Keratinocyte (primary cell): ENCODE results near the gene MRGPRX4. TPM values are rescaled to one million over a fixed set of nuclear protein-coding genes. Genes with fewer than 3 reads are reported as not detected.
"Not testable (repeated sequence)": the region's sequence is repeated elsewhere in the genome, so short reads cannot be mapped to it uniquely, and the experiment has no call there.

ENCODE experiments used
- DNase-seq: peaks from one replicate; pipeline ENCODE4 v3.0.0-alpha.2; 2011; ENCODE audit warnings: low read depth, missing footprints, low spot score
- FAIRE-seq: peaks from 2 replicates; lab custom pipeline; 2011; peaks lifted over from hg19 to GRCh38; lab: Jason Lieb, UNC
- H2AFZ ChIP-seq: 2 replicates; pipeline ENCODE4 v1.6.0; 2012; ENCODE audit warnings: low read length, control low read depth, inconsistent platforms; ENCODE audit not compliant: control insufficient read depth
- H3K27ac ChIP-seq: 2 replicates; pipeline ENCODE4 v1.5.1; 2011; ENCODE audit warnings: low read length; ENCODE audit not compliant: control insufficient read depth, insufficient read depth
- H3K27me3 ChIP-seq: 3 replicates; pipeline ENCODE4 v1.6.0; 2011; ENCODE audit warnings: low read length; ENCODE audit not compliant: control insufficient read depth, insufficient read depth; ENCODE audit errors: extremely low read depth
- H3K36me3 ChIP-seq, 2 experiments: 2 replicates in 1 of 2; 3 replicates in 1 of 2; pipeline ENCODE4 v1.5.1; 2011; ENCODE audit warnings: low read length in 2 of 2, mild to moderate bottlenecking in 1 of 2; ENCODE audit not compliant: control insufficient read depth in 2 of 2, insufficient read depth in 2 of 2; ENCODE audit errors: extremely low read depth in 1 of 2
- H3K4me1 ChIP-seq: 3 replicates; pipeline ENCODE4 v1.5.1; 2011; ENCODE audit warnings: low read length; ENCODE audit not compliant: control insufficient read depth, insufficient read depth; ENCODE audit errors: extremely low read depth
- H3K4me2 ChIP-seq: 3 replicates; pipeline ENCODE4 v1.6.0; 2011; ENCODE audit warnings: low read depth, low read length; ENCODE audit not compliant: control insufficient read depth, insufficient read depth; ENCODE audit errors: extremely low read depth
- H3K4me3 ChIP-seq, 3 experiments: fragments of 200-600 bp in 1 of 3; sonication (generic) in 1 of 3; 2 replicates in 2 of 3; 3 replicates in 1 of 3; pipeline ENCODE4 v1.5.1; 2011 to 2016; ENCODE audit warnings: low read length in 3 of 3, mild to moderate bottlenecking in 3 of 3, control low read depth in 2 of 3, inconsistent platforms in 1 of 3, low read depth in 1 of 3, mixed read lengths in 1 of 3, mixed run types in 1 of 3, moderate library complexity in 1 of 3; ENCODE audit not compliant: control insufficient read depth in 2 of 3, insufficient read depth in 2 of 3; ENCODE audit errors: extremely low read depth in 1 of 3
- H3K79me2 ChIP-seq: 2 replicates; pipeline ENCODE4 v1.6.0; 2012; ENCODE audit warnings: low read length; ENCODE audit not compliant: control insufficient read depth, insufficient read depth
- H3K9ac ChIP-seq: 3 replicates; pipeline ENCODE4 v1.6.0; 2011; ENCODE audit warnings: low read length; ENCODE audit not compliant: control insufficient read depth, insufficient read depth; ENCODE audit errors: extremely low read depth
- H3K9me1 ChIP-seq: 3 replicates; pipeline ENCODE4 v1.6.0; 2011; ENCODE audit warnings: low read length; ENCODE audit not compliant: control insufficient read depth, insufficient read depth; ENCODE audit errors: extremely low read depth
- H3K9me3 ChIP-seq: 2 replicates; pipeline ENCODE4 v1.5.1; 2012; ENCODE audit warnings: low read depth, low read length; ENCODE audit not compliant: control insufficient read depth
- H4K20me1 ChIP-seq: 3 replicates; pipeline ENCODE4 v1.6.0; 2011; ENCODE audit warnings: low read length; ENCODE audit not compliant: control insufficient read depth, insufficient read depth; ENCODE audit errors: extremely low read depth
- EZH2 ChIP-seq: IDR thresholded peaks from one replicate; pipeline ENCODE4 v1.6.1; 2012; ENCODE audit warnings: inconsistent platforms, mild to moderate bottlenecking, low read length, moderate library complexity
- dilution Hi-C: fragments of 300-500 bp; cut with MboI; formaldehyde crosslinking; loops from one replicate; pipeline ENCODE4 v1.7.0; 2020; ENCODE audit warnings: low sequenced_read_pairs; ENCODE audit not compliant: extremely low pct_ligation_motif_present
- polyA plus RNA-seq, 5 experiments: library from polyadenylated mRNA; depleted of rRNA in 3 of 5; stranded (reverse) in 3 of 5; stranded (forward) in 1 of 5; unstranded in 1 of 5; fragments of >200 nt; gene quantifications; 1 replicate in 1 of 5; 2 replicates in 3 of 5; 3 replicates in 1 of 5; pipeline versions ENCODE4 v1.2.1 to v1.2.3, GENCODE V29; 2011 to 2012; ENCODE audit warnings: missing spikeins in 2 of 5, low read depth in 1 of 5, low replicate concordance in 1 of 5
- TF ChIP-seq, protein P1 (sequence below), 3 experiments: IDR thresholded peaks in 1 of 3; conservative IDR thresholded peaks in 1 of 3; optimal IDR thresholded peaks in 1 of 3; 2 replicates in 2 of 3; 3 replicates in 1 of 3; pipeline versions ENCODE3 to v1.5.1; 2011; ENCODE audit warnings: low read length in 3 of 3, mild to moderate bottlenecking in 3 of 3, moderate library complexity in 2 of 3, control low read depth in 1 of 3, inconsistent platforms in 1 of 3; ENCODE audit not compliant: insufficient read depth in 2 of 3; ENCODE audit errors: extremely low read depth in 1 of 3

MRGPRX4 gene
- polyA plus RNA-seq, 1 donor (not counting 4 experiments of a cell fraction or from before 2014, with no cell fraction given), result 0.05 TPM

GRCh38 chr11:18196532-18196931, 23.9 kb downstream of the MRGPRX4 start:
- H3K9me3 ChIP-seq, result no peaks in the 10 kb centered on the region
- no peaks in the 10 kb centered on the region for H3K79me2 ChIP-seq
- H3K27ac ChIP-seq, result no peak overlapping the region
- no peak overlapping the region for H3K4me2 ChIP-seq
- TF ChIP-seq, protein P1, sequence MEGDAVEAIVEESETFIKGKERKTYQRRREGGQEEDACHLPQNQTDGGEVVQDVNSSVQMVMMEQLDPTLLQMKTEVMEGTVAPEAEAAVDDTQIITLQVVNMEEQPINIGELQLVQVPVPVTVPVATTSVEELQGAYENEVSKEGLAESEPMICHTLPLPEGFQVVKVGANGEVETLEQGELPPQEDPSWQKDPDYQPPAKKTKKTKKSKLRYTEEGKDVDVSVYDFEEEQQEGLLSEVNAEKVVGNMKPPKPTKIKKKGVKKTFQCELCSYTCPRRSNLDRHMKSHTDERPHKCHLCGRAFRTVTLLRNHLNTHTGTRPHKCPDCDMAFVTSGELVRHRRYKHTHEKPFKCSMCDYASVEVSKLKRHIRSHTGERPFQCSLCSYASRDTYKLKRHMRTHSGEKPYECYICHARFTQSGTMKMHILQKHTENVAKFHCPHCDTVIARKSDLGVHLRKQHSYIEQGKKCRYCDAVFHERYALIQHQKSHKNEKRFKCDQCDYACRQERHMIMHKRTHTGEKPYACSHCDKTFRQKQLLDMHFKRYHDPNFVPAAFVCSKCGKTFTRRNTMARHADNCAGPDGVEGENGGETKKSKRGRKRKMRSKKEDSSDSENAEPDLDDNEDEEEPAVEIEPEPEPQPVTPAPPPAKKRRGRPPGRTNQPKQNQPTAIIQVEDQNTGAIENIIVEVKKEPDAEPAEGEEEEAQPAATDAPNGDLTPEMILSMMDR (optimal IDR thresholded peaks at IDR 0.05 in 1 of 3, IDR thresholded peaks at IDR 0.05 in 1 of 3, conservative IDR thresholded peaks at IDR 0.05 in 1 of 3; ENCODE audit: extremely low read depth in 1 of 3, insufficient read depth in 2 of 3, low read length in 3 of 3), result no peak
- TF ChIP-seq EZH2, result no peak
- H3K9ac ChIP-seq, result no peak overlapping the region
- H3K9me1 ChIP-seq, result no peaks in the 10 kb centered on the region
- no peaks in the 10 kb centered on the region for H3K36me3 ChIP-seq
- H3K4me3 ChIP-seq, result no peak overlapping the region
- no peak for DNase-seq
- H4K20me1 ChIP-seq, result no peaks in the 10 kb centered on the region
- no peak for FAIRE-seq
- peaks cover 13% of the 10 kb centered on the region for H3K27me3 ChIP-seq
- no peak overlapping the region for H2AFZ ChIP-seq
- dilution Hi-C loops, result no loop called here
- no peaks in the 10 kb centered on the region for H3K4me1 ChIP-seq

DNA sequence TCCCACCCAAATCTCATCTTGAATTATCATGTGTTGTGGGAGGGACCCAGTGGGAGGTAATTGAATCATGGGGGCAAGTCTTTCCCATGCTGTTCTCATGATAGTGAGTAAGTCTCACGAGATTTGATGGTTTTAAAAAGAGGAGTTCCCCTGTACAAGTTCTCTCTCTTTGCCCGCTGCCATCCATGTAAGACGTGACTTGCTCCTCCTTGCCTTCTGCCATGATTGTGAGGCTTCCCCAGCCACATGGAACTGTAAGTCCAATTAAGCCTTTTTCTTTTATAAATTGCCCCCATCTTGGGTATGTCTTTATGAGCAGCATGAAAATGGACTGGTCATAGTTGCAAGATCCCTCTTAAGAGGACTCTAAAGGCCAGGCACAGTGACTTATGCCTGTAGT, 25.1 kb downstream of the MRGPRX4 start:
- not testable (repeated sequence) for H3K27ac ChIP-seq

GRCh38 chr11:18203723-18204122, 31.1 kb downstream of the MRGPRX4 start:
- Histone ChIP-seq H3K4me3 (no peak overlapping the region), H3K4me2 (no peak overlapping the region), H4K20me1 (no peaks in the 10 kb centered on the region), H3K4me1 (no peaks in the 10 kb centered on the region), H3K79me2 (no peaks in the 10 kb centered on the region), H3K36me3 (no peaks in the 10 kb centered on the region), H3K9ac (no peak overlapping the region), H3K9me1 (no peaks in the 10 kb centered on the region), H3K27ac (no peak overlapping the region), H3K27me3 (peaks cover 2% of the 10 kb centered on the region), H2AFZ (no peak overlapping the region), H3K9me3 (no peaks in the 10 kb centered on the region)
- TF ChIP-seq, protein P1 (optimal IDR thresholded peaks at IDR 0.05 in 1 of 3, IDR thresholded peaks at IDR 0.05 in 1 of 3, conservative IDR thresholded peaks at IDR 0.05 in 1 of 3; ENCODE audit: extremely low read depth in 1 of 3, insufficient read depth in 2 of 3, low read length in 3 of 3), result peak; percentile 44 to 61 (median 49)
- TF ChIP-seq EZH2, result no peak
- FAIRE-seq (peak; percentile 48), DNase-seq (no peak)
- dilution Hi-C loops, result no loop called here

More for the DNA sequence above, 25.1 kb downstream of the MRGPRX4 start:
- H3K9ac ChIP-seq, H2AFZ ChIP-seq, H3K9me3 ChIP-seq, DNase-seq, dilution Hi-C loops, H3K79me2 ChIP-seq, H3K4me3 ChIP-seq, H3K4me1 ChIP-seq, H4K20me1 ChIP-seq, H3K36me3 ChIP-seq, H3K9me1 ChIP-seq, FAIRE-seq, H3K4me2 ChIP-seq: not testable (repeated sequence)
- H3K27me3 ChIP-seq, result peaks cover 13% of the 10 kb centered on the region
